Tibial artery (tissue), 4 donors: ENCODE results near the gene VARS2.
"Not testable (repeated sequence)": the region's sequence is repeated elsewhere in the genome, so short reads cannot be mapped to it uniquely, and the experiment has no call there.

ENCODE experiments used
- DNase-seq, 2 donors: peaks; one replicate each; pipeline ENCODE4 v3.0.0-alpha.2; 2019
- H3K27ac ChIP-seq, 2 donors: fragments of 200-600 bp; sonication (generic) in 1 of 2; 1 replicate in 1 of 2; 2 replicates in 1 of 2; pipeline ENCODE4 v1.5.1; 2018 to 2019; ENCODE audit warnings: mild to moderate bottlenecking in 1 of 2
- H3K27me3 ChIP-seq, 2 donors: fragments of 200-600 bp; sonication (generic) in 1 of 2; one replicate each; pipeline versions ENCODE4 v1.5.1 to v1.6.0; 2016 to 2019
- H3K36me3 ChIP-seq, 3 donors: fragments of 200-600 bp; sonication (generic) in 2 of 3; one replicate each; pipeline ENCODE4 v1.5.1; 2016 to 2019; ENCODE audit warnings: mild to moderate bottlenecking in 2 of 3
- H3K4me1 ChIP-seq, 4 donors: fragments of 200-600 bp; sonication (generic) in 2 of 4; 1 replicate in 3 of 4; 2 replicates in 1 of 4; pipeline ENCODE4 v1.5.1; 2016 to 2019
- H3K4me3 ChIP-seq, 2 donors: fragments of 200-600 bp; sonication (generic) in 1 of 2; 1 replicate in 1 of 2; 2 replicates in 1 of 2; pipeline ENCODE4 v1.5.1; 2018 to 2019; ENCODE audit warnings: mild to moderate bottlenecking in 2 of 2
- H3K9me3 ChIP-seq, 3 donors: fragments of 200-600 bp; sonication (generic) in 1 of 3; one replicate each; pipeline ENCODE4 v1.5.1; 2016 to 2019
- intact Hi-C: fragments of 100-400 bp; cut with DNase I; formaldehyde crosslinking; loops from one replicate; pipeline ENCODE4 v1.15.0; 2023; ENCODE audit warnings: low total_unique reads
- TF ChIP-seq, protein P1 (sequence below), 2 experiments: fragments of 200-600 bp in 1 of 2; fragments of 450-650 bp in 1 of 2; IDR thresholded peaks; one replicate each; pipeline ENCODE4 v1.5.1; 2017 to 2019; ENCODE audit warnings: antibody characterized with exemption in 2 of 2, mild to moderate bottlenecking in 1 of 2, moderate library complexity in 1 of 2

VARS2 gene

GRCh38 chr6:30873137-30873640 is 40.8 kb upstream of the VARS2 start:
- DNase-seq: no peak
- no peak overlapping the region for H3K4me3 ChIP-seq
- H3K27me3 ChIP-seq: no peaks in the 10 kb centered on the region
- TF ChIP-seq, protein P1, sequence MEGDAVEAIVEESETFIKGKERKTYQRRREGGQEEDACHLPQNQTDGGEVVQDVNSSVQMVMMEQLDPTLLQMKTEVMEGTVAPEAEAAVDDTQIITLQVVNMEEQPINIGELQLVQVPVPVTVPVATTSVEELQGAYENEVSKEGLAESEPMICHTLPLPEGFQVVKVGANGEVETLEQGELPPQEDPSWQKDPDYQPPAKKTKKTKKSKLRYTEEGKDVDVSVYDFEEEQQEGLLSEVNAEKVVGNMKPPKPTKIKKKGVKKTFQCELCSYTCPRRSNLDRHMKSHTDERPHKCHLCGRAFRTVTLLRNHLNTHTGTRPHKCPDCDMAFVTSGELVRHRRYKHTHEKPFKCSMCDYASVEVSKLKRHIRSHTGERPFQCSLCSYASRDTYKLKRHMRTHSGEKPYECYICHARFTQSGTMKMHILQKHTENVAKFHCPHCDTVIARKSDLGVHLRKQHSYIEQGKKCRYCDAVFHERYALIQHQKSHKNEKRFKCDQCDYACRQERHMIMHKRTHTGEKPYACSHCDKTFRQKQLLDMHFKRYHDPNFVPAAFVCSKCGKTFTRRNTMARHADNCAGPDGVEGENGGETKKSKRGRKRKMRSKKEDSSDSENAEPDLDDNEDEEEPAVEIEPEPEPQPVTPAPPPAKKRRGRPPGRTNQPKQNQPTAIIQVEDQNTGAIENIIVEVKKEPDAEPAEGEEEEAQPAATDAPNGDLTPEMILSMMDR (IDR thresholded peaks at IDR 0.05): no peak
- no peaks in the 10 kb centered on the region for H3K36me3 ChIP-seq
- H3K4me1 ChIP-seq: peaks cover 0 to 20% (median 11%) of the 10 kb centered on the region in 4 donors
- no peak overlapping the region for H3K27ac ChIP-seq
- H3K9me3 ChIP-seq: peaks cover 0 to 15% (median 9%) of the 10 kb centered on the region in 3 donors
- intact Hi-C loops: no loop called here

- intact Hi-C loops, DNase-seq, H3K27ac ChIP-seq, H3K36me3 ChIP-seq, H3K27me3 ChIP-seq, H3K4me3 ChIP-seq: not testable (repeated sequence)
- peaks cover 0 to 21% (median 12%) of the 10 kb centered on the region in 4 donors for H3K4me1 ChIP-seq
- H3K9me3 ChIP-seq: peaks cover 0 to 13% (median 9%) of the 10 kb centered on the region in 3 donors
Observed at GRCh38 chr6:30873795-30874194, 40.2 kb upstream of the VARS2 start.

DNA sequence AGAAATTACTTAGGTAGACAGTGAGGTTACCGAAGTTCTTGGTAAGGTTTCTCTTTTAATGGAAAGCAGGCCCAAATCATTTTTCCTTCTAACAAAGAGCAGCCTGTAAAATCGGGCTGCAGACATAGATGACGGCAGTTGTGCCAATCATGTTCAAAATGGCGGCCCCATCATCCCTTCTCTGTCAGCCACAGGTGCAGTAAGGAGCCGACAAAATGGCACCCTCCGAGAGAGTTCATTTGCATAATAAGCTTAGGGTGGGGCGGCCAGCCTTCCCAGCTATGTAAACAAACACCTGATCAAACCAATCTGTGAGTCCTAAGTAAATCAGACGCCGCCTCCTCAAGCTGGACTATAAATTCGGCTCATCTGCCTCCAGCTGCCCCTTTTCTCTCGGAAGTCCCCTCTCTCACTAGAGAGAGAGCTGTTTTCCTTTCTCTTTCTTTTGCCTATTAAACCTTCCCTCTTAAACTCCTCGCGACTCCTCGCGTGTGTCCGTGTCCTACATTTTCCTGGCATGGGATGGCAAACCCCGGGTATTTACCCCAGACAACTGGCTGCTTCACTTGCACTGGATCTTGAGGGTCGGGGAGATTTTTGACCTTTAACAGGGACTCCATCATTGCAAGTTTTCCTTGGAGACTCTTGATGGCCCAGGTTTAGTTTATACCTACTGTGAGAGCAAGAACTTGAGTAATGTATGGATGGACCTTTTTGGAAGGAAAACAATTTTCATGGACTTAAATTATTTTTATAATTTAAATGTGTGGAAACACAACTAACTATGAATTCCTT is 38.6 kb upstream of the VARS2 start:
- Histone ChIP-seq H3K4me3 (no peak overlapping the region), H3K27me3 (no peaks in the 10 kb centered on the region), H3K36me3 (no peaks in the 10 kb centered on the region), H3K9me3 (no peaks in the 10 kb centered on the region), H3K4me1 (peaks cover 0 to 21% (median 12%) of the 10 kb centered on the region in 4 donors), H3K27ac (no peak overlapping the region)
- intact Hi-C loops: loop anchor here (5.0 kb wide), 1 partner anchor 193 kb away; no protein-coding TSS in a partner anchor
- no peak for DNase-seq
- TF ChIP-seq, protein P1 (IDR thresholded peaks at IDR 0.05): no peak

GRCh38 chr6:30876039-30876730 is 37.9 kb upstream of the VARS2 start:
- Histone ChIP-seq H3K27ac (peak overlapping the region; percentile 71 to 85), H3K36me3 (no peaks in the 10 kb centered on the region), H3K4me3 (no peak overlapping the region), H3K4me1 (peaks cover 0 to 26% (median 12%) of the 10 kb centered on the region in 4 donors), H3K27me3 (no peaks in the 10 kb centered on the region), H3K9me3 (no peaks in the 10 kb centered on the region)
- TF ChIP-seq, protein P1 (IDR thresholded peaks at IDR 0.05): no peak
- DNase-seq: peak in 1 of 2 donors; percentile 62
- intact Hi-C loops: loop anchor here (5.0 kb wide), 1 partner anchor 194 kb away; no protein-coding TSS in a partner anchor

GRCh38 chr6:30877419-30878262 is 36.4 kb upstream of the VARS2 start:
- Histone ChIP-seq H3K4me3 (peak overlapping the region; percentile 44 to 46), H3K36me3 (no peaks in the 10 kb centered on the region), H3K4me1 (peaks cover 0 to 39% (median 15%) of the 10 kb centered on the region in 4 donors), H3K27ac (peak overlapping the region; percentile 71 to 85), H3K9me3 (no peaks in the 10 kb centered on the region), H3K27me3 (no peaks in the 10 kb centered on the region)
- intact Hi-C loops: loop anchor here (5.0 kb wide), 1 partner anchor 195 kb away; no protein-coding TSS in a partner anchor
- TF ChIP-seq, protein P1 (IDR thresholded peaks at IDR 0.05): peak; percentile 87 to 95
- peak; percentile 94 to 95 for DNase-seq
